Endothelial cell of umbilical vein (primary cell): ENCODE results near the gene ABHD10. TPM values are rescaled to one million over a fixed set of nuclear protein-coding genes. Genes with fewer than 3 reads are reported as not detected.

Source experiments
- BruUV-seq: library from RNA; stranded (reverse); fragments of 400-500 nt; replicated peaks from 2 replicates; lab custom pipeline; 2021; lab: Mats Ljungman, UMichigan
- CTCF ChIA-PET: fragments of 300-600, 350-600 bp; sonication (Branson Sonifier 250); formaldehyde crosslinking; loops from one replicate; lab custom pipeline; 2021; ENCODE audit warnings: antibody characterized with exemption, inconsistent platforms; lab: Charles Lee
- POLR2A ChIA-PET: fragments of 300-600, 350-600 bp; sonication (Branson Sonifier 250); formaldehyde crosslinking; loops from one replicate; lab custom pipeline; 2021; ENCODE audit warnings: antibody characterized with exemption, inconsistent platforms; lab: Charles Lee
- DNase-seq: peaks from one replicate; pipeline ENCODE4 v3.0.0-alpha.2; 2011; ENCODE audit warnings: low read depth, low spot score
- FAIRE-seq: peaks from 2 replicates; lab custom pipeline; 2011; peaks lifted over from hg19 to GRCh38; lab: Jason Lieb, UNC
- H2AFZ ChIP-seq: 2 replicates; pipeline ENCODE4 v1.6.0; 2012; ENCODE audit warnings: low read depth, low read length, control low read depth, inconsistent platforms
- H3K27ac ChIP-seq: 2 replicates; pipeline ENCODE4 v1.5.1; 2011; ENCODE audit warnings: low read depth, mild to moderate bottlenecking, control low read depth, low read length, moderate library complexity; ENCODE audit not compliant: insufficient read depth
- H3K27me3 ChIP-seq, 2 experiments: 2 replicates each; pipeline versions ENCODE4 v1.6.0 to v1.6.1; 2011; ENCODE audit warnings: low read length in 2 of 2, mixed read lengths in 1 of 2; ENCODE audit not compliant: control insufficient read depth in 2 of 2, insufficient read depth in 2 of 2
- H3K36me3 ChIP-seq, 2 experiments: 2 replicates in 1 of 2; 3 replicates in 1 of 2; pipeline ENCODE4 v1.5.1; 2011; ENCODE audit warnings: low read length in 2 of 2, mild to moderate bottlenecking in 1 of 2, moderate library complexity in 1 of 2; ENCODE audit not compliant: control insufficient read depth in 2 of 2, insufficient read depth in 2 of 2; ENCODE audit errors: extremely low read depth in 1 of 2
- H3K4me1 ChIP-seq: 3 replicates; pipeline ENCODE4 v1.5.1; 2011; ENCODE audit warnings: mild to moderate bottlenecking, low read length; ENCODE audit not compliant: control insufficient read depth, insufficient read depth; ENCODE audit errors: extremely low read depth
- H3K4me2 ChIP-seq: 2 replicates; pipeline ENCODE4 v1.6.1; 2011; ENCODE audit warnings: low read length, control low read depth, mixed read lengths; ENCODE audit not compliant: insufficient read depth
- H3K4me3 ChIP-seq, 3 experiments: fragments of 200-600 bp in 1 of 3; sonication (generic), shearing (Covaris generic) in 1 of 3; replicated peaks in 1 of 3; 2 replicates each; pipeline ENCODE4 v1.5.1; 2011 to 2016; ENCODE audit warnings: control low read depth in 3 of 3, low read length in 3 of 3, mild to moderate bottlenecking in 2 of 3, inconsistent platforms in 1 of 3, low read depth in 1 of 3, moderate library complexity in 1 of 3; ENCODE audit not compliant: insufficient read depth in 1 of 3
- H3K79me2 ChIP-seq: 2 replicates; pipeline ENCODE4 v1.6.0; 2012; ENCODE audit warnings: low read length, inconsistent platforms; ENCODE audit not compliant: control insufficient read depth, insufficient read depth
- H3K9ac ChIP-seq: replicated peaks from 2 replicates; pipeline ENCODE3; 2011; ENCODE audit warnings: low read length, control low read depth; ENCODE audit not compliant: insufficient read depth; ENCODE audit errors: extremely low read depth
- H3K9me1 ChIP-seq: replicated peaks from 3 replicates; pipeline ENCODE4 v1.6.0; 2011; ENCODE audit warnings: mild to moderate bottlenecking, low read length; ENCODE audit not compliant: control insufficient read depth, insufficient read depth; ENCODE audit errors: extremely low read depth
- H3K9me3 ChIP-seq: replicated peaks from 2 replicates; pipeline ENCODE4 v1.5.1; 2012; ENCODE audit warnings: low read length, inconsistent platforms; ENCODE audit not compliant: control insufficient read depth, insufficient read depth
- H4K20me1 ChIP-seq: replicated peaks from 2 replicates; pipeline ENCODE3; 2011; ENCODE audit warnings: mild to moderate bottlenecking, low read length; ENCODE audit not compliant: control insufficient read depth, insufficient read depth; ENCODE audit errors: extremely low read depth
- CTCF ChIP-seq, 2 donors: IDR thresholded peaks; 1 replicate in 1 of 2; 2 replicates in 1 of 2; pipeline ENCODE4 v1.5.1; 2011; ENCODE audit warnings: low read length in 2 of 2, mild to moderate bottlenecking in 2 of 2, moderate library complexity in 2 of 2, control low read depth in 1 of 2, inconsistent platforms in 1 of 2, low read depth in 1 of 2; ENCODE audit not compliant: insufficient read depth in 1 of 2; ENCODE audit errors: extremely low read depth in 1 of 2
- EZH2 ChIP-seq: IDR thresholded peaks from 2 replicates; pipeline ENCODE4 v1.6.1; 2012; ENCODE audit warnings: borderline replicate concordance, low read depth, mild to moderate bottlenecking, moderate library complexity, low read length, inconsistent platforms; ENCODE audit not compliant: severe bottlenecking
- FOS ChIP-seq: IDR thresholded peaks from 2 replicates; pipeline ENCODE4 v1.6.1; 2011; ENCODE audit warnings: mild to moderate bottlenecking, low read length, moderate library complexity, borderline replicate concordance; ENCODE audit not compliant: insufficient read depth
- GATA2 ChIP-seq: IDR thresholded peaks from 2 replicates; pipeline ENCODE4 v1.7.0; 2011; ENCODE audit warnings: low read depth, mild to moderate bottlenecking, moderate library complexity, mixed read lengths, low read length; ENCODE audit not compliant: insufficient read length, insufficient read depth
- JUN ChIP-seq: IDR thresholded peaks from 2 replicates; pipeline ENCODE4 v1.6.1; 2011; ENCODE audit warnings: borderline replicate concordance, low read depth; ENCODE audit not compliant: insufficient read length, insufficient read depth
- MAX ChIP-seq: IDR thresholded peaks from 2 replicates; pipeline ENCODE4 v1.6.1; 2011; ENCODE audit not compliant: insufficient read depth, insufficient read length
- MYC ChIP-seq: IDR thresholded peaks from one replicate; pipeline ENCODE4 v1.6.1; 2011; ENCODE audit warnings: mild to moderate bottlenecking, low read depth, low read length
- POLR2A ChIP-seq: IDR thresholded peaks from 2 replicates; pipeline ENCODE4 v1.6.1; 2012; ENCODE audit warnings: low read depth, mild to moderate bottlenecking, control low read depth, low read length
- POLR2AphosphoS5 ChIP-seq: IDR thresholded peaks from 2 replicates; pipeline ENCODE4 v1.6.1; 2012; ENCODE audit warnings: low read depth, mild to moderate bottlenecking, control low read depth, low read length, moderate library complexity; ENCODE audit not compliant: insufficient read depth
- dilution Hi-C: fragments of 300-500 bp; cut with MboI; formaldehyde crosslinking; loops from one replicate; pipeline ENCODE4 v1.15.0; 2019; ENCODE audit warnings: low sequenced_read_pairs; ENCODE audit not compliant: extremely low pct_ligation_motif_present
- intact Hi-C: fragments of 100-400 bp; cut with micrococcal nuclease; formaldehyde crosslinking; loops from one replicate; pipeline ENCODE4 v1.10.0; 2022
- polyA plus RNA-seq, 4 experiments: library from polyadenylated mRNA; depleted of rRNA in 3 of 4; stranded (reverse) in 3 of 4; unstranded in 1 of 4; fragments of >200 nt; gene quantifications; 2 replicates each; pipeline versions ENCODE4 v1.2.1 to v1.2.3, GENCODE V29; 2011 to 2012; ENCODE audit warnings: missing spikeins in 1 of 4
- total RNA-seq: library from RNA; stranded (reverse); gene quantifications from 2 replicates; pipeline ENCODE4 v1.2.3, GENCODE V29; 2021

Gene ABHD10
- total and polyA plus RNA-seq, 2 donors (not counting 3 experiments of a cell fraction or from before 2014, with no cell fraction given), result 10.0 to 37.0 TPM

GRCh38 chr3:111951032-111951431, 27.8 kb upstream of the ABHD10 start:
- dilution Hi-C loops, result no loop called here
- intact Hi-C loops, result no loop called here
- CTCF ChIA-PET, result interaction anchor here (1.0 to 4.7 kb wide), 5 partner anchors 10 to 56 kb away, joined by 3 to 20 read pairs (median 9); no protein-coding TSS in a partner anchor
- no peak overlapping the region for H2AFZ ChIP-seq
- H3K9ac ChIP-seq, result no peak overlapping the region
- no peak overlapping the region for H3K4me3 ChIP-seq
- H3K4me1 ChIP-seq, result peaks cover 18% of the 10 kb centered on the region
- DNase-seq, result no peak
- H3K4me2 ChIP-seq, result no peak overlapping the region
- POLR2A ChIA-PET, result no interaction called here
- H3K27ac ChIP-seq, result no peak overlapping the region
- BruUV-seq, result no TSS peak
- peaks cover 7 to 15% of the 10 kb centered on the region in 2 experiments for H3K36me3 ChIP-seq
- no peaks in the 10 kb centered on the region for H4K20me1 ChIP-seq
- TF ChIP-seq POLR2AphosphoS5 (no peak), MAX (no peak), FOS (no peak), POLR2A (no peak), EZH2 (no peak), CTCF (IDR thresholded peaks at IDR 0.05; ENCODE audit: extremely low read depth in 1 of 2, insufficient read depth in 1 of 2, low read depth in 1 of 2, low read length in 2 of 2) (no peak), GATA2 (no peak), JUN (no peak), MYC (no peak)
- no peaks in the 10 kb centered on the region for H3K9me1 ChIP-seq
- H3K9me3 ChIP-seq, result no peaks in the 10 kb centered on the region
- no peak for FAIRE-seq
- H3K79me2 ChIP-seq, result no peaks in the 10 kb centered on the region
- H3K27me3 ChIP-seq, result no peaks in the 10 kb centered on the region
